ENCODE results near the gene WWP2. TPM values are rescaled to one million over a fixed set of nuclear protein-coding genes. Genes with fewer than 3 reads are reported as not detected.
"Not testable (repeated sequence)": the region's sequence is repeated elsewhere in the genome, so short reads cannot be mapped to it uniquely, and the experiment has no call there.

WWP2 gene
- total and polyA plus RNA-seq, 2 experiments from 2014 or later, result 18.5 to 19.0 TPM

- H3K27ac ChIP-seq, result no peak overlapping the region
- H3K4me3 ChIP-seq, result no peak overlapping the region
- H4K20me1 ChIP-seq (ENCODE audit: insufficient read depth), result no peaks in the 10 kb centered on the region
- no peaks in the 10 kb centered on the region for H3K79me2 ChIP-seq (ENCODE audit: insufficient read depth)
- H3F3A ChIP-seq (ENCODE audit: insufficient read depth), result no peaks in the 10 kb centered on the region; the same call in 1 of the 2 replicates
- no peak overlapping the region for H3K4me2 ChIP-seq (ENCODE audit: unreplicated experiment)
- no peaks in the 10 kb centered on the region for H3K4me1 ChIP-seq (ENCODE audit: insufficient read depth)
- H2AFZ ChIP-seq, result no peak overlapping the region
- H3K27me3 ChIP-seq (replicated peaks; ENCODE audit: insufficient read depth), result no peaks in the 10 kb centered on the region
- in situ Hi-C loops (cut with MboI), result no loop called here
- TF ChIP-seq EZH2 (IDR thresholded peaks at IDR 0.05; ENCODE audit: insufficient read depth, poor library complexity, severe bottlenecking) (no peak), EZH2phosphoT487 (IDR thresholded peaks at IDR 0.05; ENCODE audit: insufficient read depth, low read depth) (no peak)
- H3K36me3 ChIP-seq (ENCODE audit: low read depth), result no peaks in the 10 kb centered on the region; the same call in 1 of the 2 replicates
- WGBS, 2 experiments (ENCODE audit: low coverage in 1 of 2, low lambda C conversion rate in 2 of 2, missing lambda C conversion rate in 2 of 2), result 84% methylated on average over 11 of the region's 11 CpGs
- no peak for DNase-seq
- H3K9me2 ChIP-seq (ENCODE audit: insufficient read depth), result no peaks in the 10 kb centered on the region
- H3K9me3 ChIP-seq (ENCODE audit: low read depth), result no peaks in the 10 kb centered on the region
- H3K9ac ChIP-seq, result no peak overlapping the region
Measured at GRCh38 chr16:69942099-69942491, 180.0 kb downstream of the WWP2 start.

- WGBS, 2 experiments (ENCODE audit: low coverage in 1 of 2, low lambda C conversion rate in 2 of 2, missing lambda C conversion rate in 2 of 2), result 90 to 93% methylated on average over 8 of the region's 8 CpGs
Measured at GRCh38 chr16:69942627-69943170, 180.6 kb downstream of the WWP2 start.

GRCh38 chr16:69943241-69944036, 181.3 kb downstream of the WWP2 start:
- H3K27me3 ChIP-seq (replicated peaks; ENCODE audit: insufficient read depth); H3K9me2 ChIP-seq (ENCODE audit: insufficient read depth); H3K36me3 ChIP-seq (ENCODE audit: low read depth); H3K9me3 ChIP-seq (ENCODE audit: low read depth); H3K27ac ChIP-seq; H3K4me3 ChIP-seq; H3F3A ChIP-seq (ENCODE audit: insufficient read depth); H3K4me2 ChIP-seq (ENCODE audit: unreplicated experiment); H4K20me1 ChIP-seq (ENCODE audit: insufficient read depth); H3K4me1 ChIP-seq (ENCODE audit: insufficient read depth); in situ Hi-C loops (cut with MboI); DNase-seq; H3K79me2 ChIP-seq (ENCODE audit: insufficient read depth); H3K9ac ChIP-seq; H2AFZ ChIP-seq: not testable (repeated sequence)
- WGBS, 2 experiments (ENCODE audit: low coverage in 1 of 2, low lambda C conversion rate in 2 of 2, missing lambda C conversion rate in 2 of 2), result 60 to 64% methylated on average over 17 of the region's 21 CpGs

More at GRCh38 chr16:69942627-69943170, 180.6 kb downstream of the WWP2 start:
- Histone ChIP-seq H3K79me2 (ENCODE audit: insufficient read depth) (no peaks in the 10 kb centered on the region), H3K4me2 (ENCODE audit: unreplicated experiment) (no peak overlapping the region), H3F3A (ENCODE audit: insufficient read depth) (no peaks in the 10 kb centered on the region; the same call in 1 of the 2 replicates), H3K27me3 (replicated peaks; ENCODE audit: insufficient read depth) (no peaks in the 10 kb centered on the region), H3K9ac (no peak overlapping the region), H2AFZ (no peak overlapping the region), H4K20me1 (ENCODE audit: insufficient read depth) (no peaks in the 10 kb centered on the region), H3K27ac (no peak overlapping the region), H3K9me2 (ENCODE audit: insufficient read depth) (no peaks in the 10 kb centered on the region), H3K4me3 (no peak overlapping the region), H3K4me1 (ENCODE audit: insufficient read depth) (no peaks in the 10 kb centered on the region), H3K36me3 (ENCODE audit: low read depth) (no peaks in the 10 kb centered on the region; the same call in 1 of the 2 replicates), H3K9me3 (ENCODE audit: low read depth) (no peaks in the 10 kb centered on the region)
- DNase-seq, result no peak
- in situ Hi-C loops (cut with MboI), result no loop called here
- TF ChIP-seq EZH2 (IDR thresholded peaks at IDR 0.05; ENCODE audit: insufficient read depth, poor library complexity, severe bottlenecking) (no peak), EZH2phosphoT487 (IDR thresholded peaks at IDR 0.05; ENCODE audit: insufficient read depth, low read depth) (no peak)

DNA sequence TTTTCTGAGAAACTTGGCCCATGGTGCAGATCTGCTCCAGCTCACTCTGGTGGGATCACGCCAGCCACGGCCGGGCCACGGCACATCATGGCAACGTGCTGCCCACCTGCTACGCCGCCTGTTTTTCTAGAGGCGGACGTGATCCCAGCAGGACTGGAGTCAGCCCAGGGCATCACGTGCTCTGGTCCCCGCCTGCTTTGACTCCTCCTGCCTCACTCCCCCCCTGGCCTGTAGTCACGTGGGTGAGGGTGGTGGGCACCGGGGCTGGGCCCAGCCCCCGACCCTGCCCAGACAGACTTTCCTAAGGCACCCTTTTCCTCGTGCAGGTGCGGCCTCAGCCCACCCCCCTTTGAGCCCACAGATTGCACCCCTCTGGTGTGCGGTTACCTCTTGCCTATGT, 188.3 kb downstream of the WWP2 start:
- H3K4me1 ChIP-seq (ENCODE audit: insufficient read depth); H3K9me3 ChIP-seq (ENCODE audit: low read depth); H3K27me3 ChIP-seq (replicated peaks; ENCODE audit: insufficient read depth); H2AFZ ChIP-seq; H3K36me3 ChIP-seq (ENCODE audit: low read depth); DNase-seq; H3K27ac ChIP-seq; H3K4me2 ChIP-seq (ENCODE audit: unreplicated experiment); H3F3A ChIP-seq (ENCODE audit: insufficient read depth); H3K79me2 ChIP-seq (ENCODE audit: insufficient read depth); H3K9ac ChIP-seq; H4K20me1 ChIP-seq (ENCODE audit: insufficient read depth); in situ Hi-C loops (cut with MboI); H3K9me2 ChIP-seq (ENCODE audit: insufficient read depth); H3K4me3 ChIP-seq: not testable (repeated sequence)
- no CpG with 5 or more reads among the region's 17 CpGs for WGBS, 2 experiments (ENCODE audit: low coverage in 1 of 2, low lambda C conversion rate in 2 of 2, missing lambda C conversion rate in 2 of 2)

GRCh38 chr16:69951017-69951671, 189.0 kb downstream of the WWP2 start, which contains the start of gene CLEC18A:
TSS of gene CLEC18A (plus strand) at chr16:69951334. CDS start at chr16:69951367, 33 bp downstream.
- DNase-seq; H3K36me3 ChIP-seq (ENCODE audit: low read depth); H3K4me2 ChIP-seq (ENCODE audit: unreplicated experiment); H3K27me3 ChIP-seq (replicated peaks; ENCODE audit: insufficient read depth); H2AFZ ChIP-seq; in situ Hi-C loops (cut with MboI); H3K4me1 ChIP-seq (ENCODE audit: insufficient read depth); H3F3A ChIP-seq (ENCODE audit: insufficient read depth); H3K79me2 ChIP-seq (ENCODE audit: insufficient read depth); H3K4me3 ChIP-seq; H4K20me1 ChIP-seq (ENCODE audit: insufficient read depth); H3K9me3 ChIP-seq (ENCODE audit: low read depth); H3K27ac ChIP-seq; H3K9me2 ChIP-seq (ENCODE audit: insufficient read depth); H3K9ac ChIP-seq: not testable (repeated sequence)
- 83 to 94% methylated on average over 1 to 4 of the region's 26 CpGs for WGBS, 2 experiments (ENCODE audit: low coverage in 1 of 2, low lambda C conversion rate in 2 of 2, missing lambda C conversion rate in 2 of 2)

DNA sequence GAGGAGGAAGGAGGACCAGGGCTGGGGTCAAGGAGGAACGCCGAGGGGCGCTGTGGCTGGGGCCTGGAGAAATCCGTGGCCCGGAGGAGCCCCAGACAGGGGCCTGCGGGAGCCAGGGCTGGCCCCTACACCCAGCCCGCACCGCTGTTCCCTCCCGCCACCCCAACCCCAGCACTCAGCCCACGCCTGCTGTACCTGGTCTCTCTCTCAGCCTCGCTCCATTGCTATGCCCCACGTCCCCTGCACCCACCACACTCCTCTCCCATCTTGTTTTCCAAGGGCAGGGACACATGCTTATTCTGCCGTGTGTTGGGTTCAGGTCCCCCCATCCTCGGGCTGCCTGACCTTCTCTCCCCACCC, 189.5 kb downstream of the WWP2 start:
- H3K27ac ChIP-seq; DNase-seq; H3K9me2 ChIP-seq (ENCODE audit: insufficient read depth); H3K27me3 ChIP-seq (replicated peaks; ENCODE audit: insufficient read depth); H3K4me1 ChIP-seq (ENCODE audit: insufficient read depth); H3K36me3 ChIP-seq (ENCODE audit: low read depth); H3K4me2 ChIP-seq (ENCODE audit: unreplicated experiment); H3F3A ChIP-seq (ENCODE audit: insufficient read depth); H4K20me1 ChIP-seq (ENCODE audit: insufficient read depth); H3K9ac ChIP-seq; H2AFZ ChIP-seq; H3K79me2 ChIP-seq (ENCODE audit: insufficient read depth); H3K4me3 ChIP-seq; in situ Hi-C loops (cut with MboI); H3K9me3 ChIP-seq (ENCODE audit: low read depth): not testable (repeated sequence)
- WGBS, 2 experiments (ENCODE audit: low coverage in 1 of 2, low lambda C conversion rate in 2 of 2, missing lambda C conversion rate in 2 of 2), result no CpG with 5 or more reads among the region's 14 CpGs

DNA sequence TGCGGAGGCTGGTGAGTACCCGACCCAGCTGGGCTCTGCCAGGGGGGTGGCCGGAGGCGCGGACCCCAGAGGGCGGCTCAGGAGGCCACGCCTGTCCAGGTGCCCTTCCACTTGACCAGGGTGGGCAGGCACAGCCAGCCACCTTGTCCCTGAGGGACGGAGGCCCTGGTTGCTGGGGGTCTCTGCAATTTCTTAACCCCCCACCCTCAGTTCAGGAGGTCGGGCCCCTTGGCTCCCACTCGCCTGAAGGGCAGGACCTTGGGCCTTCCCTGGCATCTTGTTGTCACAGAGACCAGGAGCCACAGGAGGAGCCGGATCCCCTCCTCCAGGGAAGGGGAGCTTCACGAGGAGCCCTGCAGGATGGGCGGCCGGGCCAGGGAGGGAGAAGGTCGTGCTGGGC, 190.0 kb downstream of the WWP2 start:
- DNase-seq; H3K9me2 ChIP-seq (ENCODE audit: insufficient read depth); H3K36me3 ChIP-seq (ENCODE audit: low read depth); H2AFZ ChIP-seq; H3K4me1 ChIP-seq (ENCODE audit: insufficient read depth); in situ Hi-C loops (cut with MboI); H4K20me1 ChIP-seq (ENCODE audit: insufficient read depth); H3F3A ChIP-seq (ENCODE audit: insufficient read depth); H3K4me2 ChIP-seq (ENCODE audit: unreplicated experiment); H3K9ac ChIP-seq; H3K4me3 ChIP-seq; H3K79me2 ChIP-seq (ENCODE audit: insufficient read depth); H3K27ac ChIP-seq; H3K9me3 ChIP-seq (ENCODE audit: low read depth); H3K27me3 ChIP-seq (replicated peaks; ENCODE audit: insufficient read depth): not testable (repeated sequence)
- 69 to 86% methylated on average over 3 to 5 of the region's 15 CpGs for WGBS, 2 experiments (ENCODE audit: low coverage in 1 of 2, low lambda C conversion rate in 2 of 2, missing lambda C conversion rate in 2 of 2)
